A549 treated with Mapracorat at 1 μM for 4 hours (cell line): ENCODE results near the gene SLC6A5. TPM values are rescaled to one million over a fixed set of nuclear protein-coding genes. Genes with fewer than 3 reads are reported as not detected.

Experiments
- total RNA-seq: library from RNA; stranded (reverse); fragments of 200-300 nt; extraction: Qiagen RNA extraction; gene quantifications from 5 replicates; pipeline ENCODE4 v1.2.3, GENCODE V29; 2022

Gene SLC6A5
- not detected in 5 replicates for total RNA-seq

DNA sequence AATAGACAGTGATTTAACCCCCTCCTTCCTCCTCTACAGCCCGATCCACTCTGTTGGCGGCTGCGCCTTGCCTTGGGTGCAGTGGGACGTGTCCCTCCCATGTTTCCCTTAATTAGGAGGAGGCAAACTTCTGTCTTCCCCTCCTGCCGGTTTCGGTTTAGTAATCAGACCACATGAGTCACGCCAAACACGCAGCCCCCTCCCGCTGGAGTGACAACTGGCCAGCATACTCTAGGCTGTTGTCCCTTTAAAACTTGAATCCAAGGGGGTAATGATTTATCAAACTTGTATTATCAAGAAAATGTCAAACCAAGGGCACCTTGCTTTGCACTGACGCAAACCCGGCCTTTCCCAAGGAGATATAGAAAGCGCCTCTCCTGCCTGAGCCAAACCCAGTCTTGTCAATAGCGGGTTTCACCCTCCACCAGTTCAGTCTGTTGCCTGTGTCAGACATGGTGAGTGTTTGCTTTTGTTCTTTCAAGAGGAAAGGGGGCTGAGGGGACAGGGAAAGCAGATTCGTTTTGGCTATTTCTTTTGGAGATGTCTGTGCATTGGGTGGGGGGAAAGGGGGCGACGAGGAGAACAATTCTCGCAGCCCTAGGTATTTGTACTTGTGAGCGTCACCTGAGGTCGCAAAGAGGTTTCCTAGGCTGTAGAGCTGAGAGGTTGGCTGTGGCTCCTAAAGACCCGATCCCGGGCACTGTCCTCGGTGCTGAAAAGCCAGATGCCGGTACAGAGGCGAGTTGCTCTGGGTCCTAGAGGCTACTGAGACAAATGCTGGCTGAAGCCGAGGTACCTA is at the start of gene SLC6A5:
SLC6A5 (plus strand) TSS at position 388 of the 799 bp plus-strand sequence; CDS start at position 453, 65 bp downstream.

DNA sequence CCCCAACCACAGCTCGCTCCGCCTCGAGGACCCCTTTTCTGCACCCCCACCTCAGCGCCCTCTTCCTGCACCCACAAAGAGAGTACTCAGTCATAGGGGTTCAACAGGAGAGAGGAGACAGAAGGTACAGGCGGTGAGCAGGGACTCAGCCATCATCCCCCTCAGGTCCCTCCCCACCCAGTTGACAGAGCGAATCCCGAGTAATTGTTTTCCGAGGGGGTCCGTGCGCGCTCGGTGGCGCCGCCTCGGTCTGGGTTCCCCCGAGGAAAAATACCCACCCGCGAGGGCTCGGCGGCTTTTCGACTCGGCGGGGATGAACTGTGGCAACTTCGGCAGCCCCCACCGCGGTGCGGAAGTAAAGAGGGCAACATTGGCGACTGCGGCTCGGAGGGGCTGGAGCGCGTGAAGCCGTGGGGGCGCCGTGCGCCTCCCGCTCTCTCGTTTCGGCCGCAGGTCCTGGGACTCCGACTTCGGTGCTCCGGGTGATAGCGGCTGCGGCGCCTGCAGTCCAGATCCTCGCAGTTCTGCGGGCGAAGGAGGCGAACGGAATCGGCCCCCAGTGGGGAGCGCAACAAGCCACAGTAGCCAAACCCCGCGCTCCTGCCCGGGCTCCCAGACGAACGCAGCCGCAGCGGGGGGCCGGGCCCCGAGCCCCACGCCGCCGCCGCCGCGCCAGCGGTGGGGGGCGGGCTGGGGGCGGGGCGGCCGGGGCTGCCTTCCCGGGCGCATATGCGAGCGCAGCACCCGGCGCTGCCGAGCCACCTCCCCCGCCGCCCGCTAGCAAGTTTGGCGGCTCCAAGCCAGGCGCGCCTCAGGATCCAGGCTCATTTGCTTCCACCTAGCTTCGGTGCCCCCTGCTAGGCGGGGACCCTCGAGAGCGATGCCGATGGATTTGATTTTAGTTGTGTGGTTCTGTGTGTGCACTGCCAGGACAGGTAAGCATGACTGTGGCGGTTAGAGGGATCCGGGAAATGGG is 69.7 kb downstream of the SLC6A5 start, which contains the start of gene NELL1:
NELL1 (plus strand) TSS at position 743 of the 976 bp plus-strand sequence.

Other genes with a start within 250 kb of the SLC6A5 start
- 185 to 198 TPM (median 192 TPM) in 5 replicates for gene HTATIP2, start 235.9 kb upstream of the SLC6A5 start, total RNA-seq
- 27.4 to 33.8 TPM (median 32.0 TPM) in 5 replicates for gene PRMT3, start 211.9 kb upstream of the SLC6A5 start, total RNA-seq
- gene NELL1, start 70.0 kb downstream of the SLC6A5 start, total RNA-seq = not detected in 5 replicates